HG02943 (cell line): ENCODE results near the gene KLRC1.
"Not testable (repeated sequence)": the region's sequence is repeated elsewhere in the genome, so short reads cannot be mapped to it uniquely, and the experiment has no call there.

Source experiments
- ATAC-seq: cut with Tn5 transposase; IDR thresholded peaks from one replicate; pipeline ENCODE4 v1.9.1; 2021; ENCODE audit warnings: mild to moderate bottlenecking, low read depth, moderate library complexity; ENCODE audit not compliant: unreplicated experiment

The KLRC1 gene

DNA sequence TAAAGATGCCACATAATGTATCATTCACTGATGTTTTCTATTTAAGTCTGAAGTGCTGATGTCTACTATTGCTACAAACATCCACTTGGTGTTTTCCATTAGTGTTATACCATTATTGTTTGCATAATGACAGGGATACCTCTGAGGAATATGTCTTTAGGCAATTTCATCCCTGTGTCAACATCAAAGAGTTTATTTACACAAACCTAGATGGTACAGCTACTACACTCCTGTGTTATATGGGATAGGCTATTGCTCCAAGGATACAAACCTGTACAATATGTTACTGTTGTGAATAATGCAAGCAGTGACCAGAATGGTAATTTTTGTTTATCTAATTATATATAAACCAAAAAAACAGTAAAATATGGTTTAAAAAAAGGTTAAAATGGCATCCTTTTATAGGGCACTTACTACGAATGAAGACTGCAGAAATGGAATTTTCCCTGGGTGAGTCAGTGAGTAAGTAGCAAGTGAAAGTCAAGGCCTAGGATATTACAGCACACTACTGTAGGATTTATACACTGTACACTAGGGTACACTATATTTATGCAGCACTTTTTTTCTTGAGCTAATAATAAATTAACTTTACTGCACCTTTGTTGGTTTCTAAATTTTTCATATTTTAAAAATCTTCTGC, 28.8 kb downstream of the KLRC1 start:
- not testable (repeated sequence) for ATAC-seq

GRCh38 chr12:10422159-10422558, 31.0 kb downstream of the KLRC1 start:
- ATAC-seq: not testable (repeated sequence)

DNA sequence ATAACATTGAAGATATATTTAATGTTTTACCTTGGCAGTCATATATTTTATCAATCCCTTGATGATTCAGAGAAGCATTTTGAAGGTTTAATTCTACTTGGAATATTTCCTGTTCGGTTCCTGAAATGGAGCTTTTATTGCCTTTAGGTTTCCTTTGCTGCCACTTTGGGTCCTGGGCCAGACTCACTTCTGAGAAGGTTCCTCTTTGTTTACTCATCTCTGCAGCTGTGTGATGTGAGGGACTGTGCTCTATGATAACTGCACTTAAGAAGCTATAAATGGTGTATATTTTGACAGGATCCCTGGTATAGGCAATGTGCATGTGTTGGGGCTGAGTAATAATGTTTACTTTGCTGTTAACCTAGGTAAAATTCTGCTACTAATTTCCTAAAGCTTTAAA, 32.8 kb downstream of the KLRC1 start, which contains the start of gene KLRC3:
Gene KLRC3 (minus strand): TSS at position 262 of the 400 bp plus-strand sequence. CDS start 45 bp downstream, at position 217.
- not testable (repeated sequence) for ATAC-seq

GRCh38 chr12:10409392-10409791, 43.8 kb downstream of the KLRC1 start, which contains the start of gene KLRC4:
Gene KLRC4, minus strand, starts transcription at chr12:10409757. Its CDS starts 182 bp downstream, at chr12:10409575.
- no peak for ATAC-seq

GRCh38 chr12:10408842-10409241, 44.3 kb downstream of the KLRC1 start:
- no peak for ATAC-seq

- no peak for ATAC-seq
Measured at GRCh38 chr12:10406725-10407124, 46.5 kb downstream of the KLRC1 start.

DNA sequence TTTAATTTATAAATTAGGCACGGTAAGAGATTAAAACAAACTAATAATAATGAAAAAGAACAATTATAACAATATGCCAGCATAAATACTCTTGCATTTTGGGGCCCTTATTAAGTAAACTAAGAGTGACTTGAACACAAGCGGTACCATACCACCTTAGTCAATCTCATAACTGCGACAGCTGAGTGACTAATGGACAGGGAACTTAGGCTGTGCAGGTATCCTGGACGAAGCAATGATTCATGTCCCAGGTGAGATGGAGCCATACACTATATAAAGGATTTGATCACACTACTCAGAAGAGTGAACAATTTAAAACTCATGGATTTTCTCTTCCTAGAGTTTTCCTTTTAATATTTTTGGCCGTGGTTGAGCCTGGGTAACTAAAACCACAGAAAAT, 47.9 kb downstream of the KLRC1 start:
- no peak for ATAC-seq

DNA sequence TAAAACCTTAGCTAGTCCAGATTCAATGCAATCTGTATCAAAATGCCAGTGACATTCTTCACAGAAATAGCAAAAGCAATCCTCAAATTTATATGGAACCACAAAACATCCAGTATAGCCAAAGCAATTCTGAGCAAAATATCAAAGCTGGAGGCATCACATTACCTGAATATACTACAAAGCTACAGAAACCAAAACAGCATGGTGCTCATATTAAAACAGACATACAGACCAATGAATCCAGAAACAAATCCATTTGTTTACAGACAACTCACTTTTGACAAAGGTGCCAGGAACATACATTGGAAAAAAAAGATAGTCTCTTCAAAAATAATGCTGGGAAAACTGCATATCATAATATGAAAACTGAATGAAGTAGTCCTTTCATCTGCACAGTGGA, 48.4 kb downstream of the KLRC1 start:
- no peak for ATAC-seq

GRCh38 chr12:10400829-10401228, 52.3 kb downstream of the KLRC1 start:
- ATAC-seq: no peak

DNA sequence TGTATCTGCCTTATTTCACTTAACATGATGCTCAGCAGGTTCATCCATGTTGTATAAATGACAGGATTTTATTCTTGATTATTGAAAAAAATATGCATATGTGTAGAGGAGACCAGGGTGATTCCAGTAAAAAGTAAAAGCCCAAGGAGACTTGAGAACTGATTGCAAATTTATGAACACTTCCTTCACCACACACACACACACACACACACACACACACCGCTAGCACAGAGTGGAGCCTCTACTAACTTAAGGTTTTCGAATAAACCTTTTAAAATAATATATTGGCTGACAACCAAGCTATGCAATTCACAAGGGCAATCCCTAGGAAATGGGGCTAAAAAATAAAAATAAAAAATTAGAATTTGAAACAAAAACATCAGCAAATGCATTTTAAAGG, 55.0 kb downstream of the KLRC1 start:
- ATAC-seq: no peak

DNA sequence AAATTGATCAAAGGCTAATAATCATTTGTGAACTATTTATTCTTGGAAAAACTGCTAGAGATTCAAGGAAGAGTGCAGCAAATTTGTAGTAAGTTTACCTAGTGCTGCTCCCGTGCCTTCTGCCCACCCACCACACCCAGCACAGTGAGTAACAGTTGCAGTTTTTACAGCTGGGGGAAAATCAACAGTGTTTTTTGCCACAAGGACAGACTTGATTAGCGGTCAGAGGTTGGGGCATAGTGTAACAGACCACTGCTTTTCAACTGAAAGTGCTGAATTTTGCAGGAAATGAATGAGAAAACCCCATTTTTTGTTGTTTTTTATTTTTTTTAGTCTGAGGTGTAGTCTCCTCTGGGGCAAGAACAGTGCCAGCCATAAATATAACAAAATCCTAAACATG, 55.9 kb downstream of the KLRC1 start:
- ATAC-seq: no peak

DNA sequence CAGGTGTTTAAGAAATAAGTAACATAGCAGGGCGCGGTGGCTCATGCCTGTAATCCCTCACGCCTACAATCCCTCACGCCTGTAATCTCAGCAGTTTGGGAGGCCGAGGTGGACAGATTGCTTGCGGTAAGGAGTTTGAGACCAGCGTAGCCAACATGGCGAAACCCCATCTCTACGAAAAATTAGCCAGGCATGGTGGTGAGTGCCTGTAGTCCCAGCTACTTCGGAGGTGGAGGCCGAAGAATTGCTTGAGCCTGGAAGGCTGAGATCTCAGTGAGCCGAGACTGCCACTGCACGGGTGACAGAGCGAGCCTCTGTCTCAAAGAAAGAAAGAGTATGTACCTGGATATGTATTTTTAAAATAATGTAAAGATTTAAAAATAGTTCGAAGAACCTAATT, 57.0 kb downstream of the KLRC1 start:
- not testable (repeated sequence) for ATAC-seq
